Nephron progenitor cell (in vitro differentiated cells): ENCODE results near the gene EIPR1.

ENCODE experiments used
- DNase-seq: peaks from one replicate; pipeline ENCODE4 v3.0.0; 2021
- H3K27ac Mint-ChIP-seq: 2 replicates; pipeline ENCODE4 v1.8.0; 2021; ENCODE audit warnings: mild to moderate bottlenecking, moderate library complexity, mixed read lengths
- H3K27me3 Mint-ChIP-seq: 2 replicates; pipeline ENCODE4 v1.8.0; 2021; ENCODE audit warnings: mild to moderate bottlenecking, low read depth, mixed read lengths; ENCODE audit not compliant: poor library complexity
- H3K36me3 Mint-ChIP-seq: 2 replicates; pipeline ENCODE4 v1.8.0; 2021; ENCODE audit warnings: low read depth, mixed read lengths
- H3K4me1 Mint-ChIP-seq: 2 replicates; pipeline ENCODE4 v1.8.0; 2021; ENCODE audit warnings: mixed read lengths
- H3K4me3 Mint-ChIP-seq: 2 replicates; pipeline ENCODE4 v1.8.0; 2021; ENCODE audit warnings: mild to moderate bottlenecking, moderate library complexity, mixed read lengths
- H3K9me3 Mint-ChIP-seq: 2 replicates; pipeline ENCODE4 v1.8.0; 2021; ENCODE audit warnings: mild to moderate bottlenecking, moderate library complexity, mixed read lengths
- CTCF ChIP-seq: fragments of 200-600 bp; sonication (generic); IDR thresholded peaks from 2 replicates; pipeline ENCODE4 v1.5.0; 2021; ENCODE audit warnings: antibody characterized with exemption

EIPR1 gene

GRCh38 chr2:3302751-3303582, 74.7 kb downstream of the EIPR1 start:
- no peak for TF ChIP-seq CTCF
- Mint-ChIP-seq H3K27me3 (peaks cover 8% of the 10 kb centered on the region), H3K27ac (peak overlapping the region; percentile 89), H3K9me3 (no peaks in the 10 kb centered on the region), H3K4me3 (peak overlapping the region; percentile 56), H3K36me3 (peaks cover 28% of the 10 kb centered on the region), H3K4me1 (peaks cover 46% of the 10 kb centered on the region)
- DNase-seq: no peak

GRCh38 chr2:3302421-3302750, 75.2 kb downstream of the EIPR1 start:
- Mint-ChIP-seq H3K27me3 (peaks cover 8% of the 10 kb centered on the region), H3K9me3 (no peaks in the 10 kb centered on the region), H3K4me3 (peak overlapping the region; percentile 56), H3K36me3 (peaks cover 28% of the 10 kb centered on the region), H3K4me1 (peaks cover 46% of the 10 kb centered on the region), H3K27ac (peak overlapping the region; percentile 29)
- TF ChIP-seq CTCF: no peak
- DNase-seq: no peak

- Mint-ChIP-seq H3K4me1 (peaks cover 46% of the 10 kb centered on the region), H3K27me3 (peaks cover 8% of the 10 kb centered on the region), H3K36me3 (peaks cover 34% of the 10 kb centered on the region), H3K9me3 (no peaks in the 10 kb centered on the region), H3K4me3 (no peak overlapping the region), H3K27ac (no peak overlapping the region)
- DNase-seq: no peak
- no peak for TF ChIP-seq CTCF
Observed at GRCh38 chr2:3301001-3301400, 76.6 kb downstream of the EIPR1 start.

GRCh38 chr2:3300224-3300995, 77.2 kb downstream of the EIPR1 start:
- H3K27ac Mint-ChIP-seq: peak overlapping the region; percentile 50
- no peak for TF ChIP-seq CTCF
- no peak overlapping the region for H3K4me3 Mint-ChIP-seq
- H3K36me3 Mint-ChIP-seq: peaks cover 28% of the 10 kb centered on the region
- H3K4me1 Mint-ChIP-seq: peaks cover 46% of the 10 kb centered on the region
- DNase-seq: no peak
- peaks cover 3% of the 10 kb centered on the region for H3K27me3 Mint-ChIP-seq
- no peaks in the 10 kb centered on the region for H3K9me3 Mint-ChIP-seq

- H3K36me3 Mint-ChIP-seq: peaks cover 28% of the 10 kb centered on the region
- H3K4me3 Mint-ChIP-seq: peak overlapping the region; percentile 47
- TF ChIP-seq CTCF: no peak
- H3K9me3 Mint-ChIP-seq: no peaks in the 10 kb centered on the region
- peaks cover 46% of the 10 kb centered on the region for H3K4me1 Mint-ChIP-seq
- peaks cover 3% of the 10 kb centered on the region for H3K27me3 Mint-ChIP-seq
- peak overlapping the region; percentile 4 for H3K27ac Mint-ChIP-seq
- DNase-seq: no peak
Observed at GRCh38 chr2:3299703-3300102, 77.9 kb downstream of the EIPR1 start.
